ENCODE data around the gene PCDH9.

GRCh38 chr13:67223024-67223423 is 7.1 kb downstream of the PCDH9 start:
- TF ChIP-seq CTCF (IDR thresholded peaks at IDR 0.05) (no peak), POLR2A (IDR thresholded peaks at IDR 0.05) (no peak)

Measured in right lobe of liver (tissue), 4 donors.